AG10803 (cell line): Measurements from ENCODE around the gene IPMK.
A peak's percentile ranks its signal among the peaks of the same experiment; 100 is the strongest.

Experiments
- DNase-seq: peaks from one replicate; pipeline ENCODE4 v3.0.0; 2010; ENCODE audit warnings: low read depth
- H3K4me3 ChIP-seq: 2 replicates; pipeline ENCODE4 v1.5.1; 2011; ENCODE audit warnings: mild to moderate bottlenecking, low read length, control low read depth
- TF ChIP-seq, protein P1 (sequence below): conservative IDR thresholded peaks from 2 replicates; pipeline ENCODE4 v1.5.1; 2011; ENCODE audit warnings: mild to moderate bottlenecking, low read length, control low read depth, inconsistent platforms

IPMK gene

DNA sequence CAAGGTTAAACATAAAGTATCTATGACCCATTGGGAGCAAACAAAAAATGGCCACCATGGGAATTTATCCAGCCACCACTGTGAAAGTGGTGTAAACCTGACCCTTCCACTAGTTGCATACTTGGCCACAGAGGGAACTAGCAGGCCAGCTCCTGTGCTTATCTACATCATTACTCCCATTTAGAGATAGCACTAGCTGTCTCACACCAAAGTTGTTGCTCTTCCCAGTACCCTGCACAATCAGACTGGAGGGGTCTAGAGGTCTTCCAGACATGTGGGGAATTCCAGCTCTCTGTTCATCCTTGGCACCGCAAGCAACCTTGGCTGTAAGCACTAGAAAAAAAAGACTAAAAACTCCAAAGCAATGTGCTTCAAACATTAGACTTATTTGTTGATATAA lies 113.9 kb downstream of the IPMK start:
- H3K4me3 ChIP-seq, result no peak overlapping the region
- DNase-seq, result no peak
- TF ChIP-seq, protein P1, sequence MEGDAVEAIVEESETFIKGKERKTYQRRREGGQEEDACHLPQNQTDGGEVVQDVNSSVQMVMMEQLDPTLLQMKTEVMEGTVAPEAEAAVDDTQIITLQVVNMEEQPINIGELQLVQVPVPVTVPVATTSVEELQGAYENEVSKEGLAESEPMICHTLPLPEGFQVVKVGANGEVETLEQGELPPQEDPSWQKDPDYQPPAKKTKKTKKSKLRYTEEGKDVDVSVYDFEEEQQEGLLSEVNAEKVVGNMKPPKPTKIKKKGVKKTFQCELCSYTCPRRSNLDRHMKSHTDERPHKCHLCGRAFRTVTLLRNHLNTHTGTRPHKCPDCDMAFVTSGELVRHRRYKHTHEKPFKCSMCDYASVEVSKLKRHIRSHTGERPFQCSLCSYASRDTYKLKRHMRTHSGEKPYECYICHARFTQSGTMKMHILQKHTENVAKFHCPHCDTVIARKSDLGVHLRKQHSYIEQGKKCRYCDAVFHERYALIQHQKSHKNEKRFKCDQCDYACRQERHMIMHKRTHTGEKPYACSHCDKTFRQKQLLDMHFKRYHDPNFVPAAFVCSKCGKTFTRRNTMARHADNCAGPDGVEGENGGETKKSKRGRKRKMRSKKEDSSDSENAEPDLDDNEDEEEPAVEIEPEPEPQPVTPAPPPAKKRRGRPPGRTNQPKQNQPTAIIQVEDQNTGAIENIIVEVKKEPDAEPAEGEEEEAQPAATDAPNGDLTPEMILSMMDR, result no peak

DNA sequence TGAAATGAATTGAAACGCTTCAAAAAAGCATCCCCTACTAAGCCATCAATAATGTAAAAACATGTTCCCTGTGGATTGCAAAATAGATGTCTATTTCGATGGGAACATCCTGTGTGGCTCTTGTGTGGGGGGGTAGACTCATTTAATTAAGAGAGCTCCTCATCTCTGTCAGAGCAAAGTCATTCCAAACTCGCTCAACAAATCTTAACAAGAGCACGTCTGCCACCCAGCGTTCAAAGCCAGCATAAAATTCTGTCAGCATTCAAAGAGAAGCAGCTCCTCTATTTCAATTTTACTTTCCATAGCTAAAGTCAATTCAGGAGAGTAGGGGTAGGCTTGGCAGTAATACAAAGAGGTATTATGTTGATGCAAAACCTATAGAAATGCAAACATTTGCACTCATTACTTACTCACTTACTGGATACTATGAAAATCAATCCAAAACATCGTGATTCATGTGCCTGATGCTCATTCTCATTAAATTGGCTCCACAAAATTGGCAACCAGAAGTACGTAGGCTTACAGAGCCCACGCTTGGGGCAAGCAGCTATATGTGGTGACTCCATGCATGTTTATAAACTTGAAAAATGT lies 114.9 kb downstream of the IPMK start:
- no peak overlapping the region for H3K4me3 ChIP-seq
- DNase-seq, result peak; percentile 67
- TF ChIP-seq, protein P1, result peak; percentile 82

DNA sequence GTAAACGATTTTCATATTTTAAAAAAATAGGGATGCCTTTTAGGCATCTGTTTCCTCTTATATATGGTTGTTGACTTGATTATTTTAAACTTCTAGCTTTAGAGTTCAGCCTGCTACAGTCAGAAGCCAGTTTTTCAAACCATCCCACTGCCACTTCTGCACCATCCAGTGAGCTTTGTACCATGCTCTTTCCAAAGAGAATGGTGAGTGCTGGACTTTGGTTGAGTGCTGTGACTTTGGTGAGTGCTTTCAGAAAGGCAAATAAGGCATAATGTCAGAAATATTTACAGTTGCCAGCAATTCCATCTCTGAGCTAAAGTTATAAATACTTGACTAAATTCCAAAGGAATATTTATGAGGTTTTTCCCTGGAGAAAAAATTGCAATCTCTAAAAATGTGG lies 117.4 kb downstream of the IPMK start:
- no peak overlapping the region for H3K4me3 ChIP-seq
- TF ChIP-seq, protein P1, result no peak
- peak; percentile 7 for DNase-seq

DNA sequence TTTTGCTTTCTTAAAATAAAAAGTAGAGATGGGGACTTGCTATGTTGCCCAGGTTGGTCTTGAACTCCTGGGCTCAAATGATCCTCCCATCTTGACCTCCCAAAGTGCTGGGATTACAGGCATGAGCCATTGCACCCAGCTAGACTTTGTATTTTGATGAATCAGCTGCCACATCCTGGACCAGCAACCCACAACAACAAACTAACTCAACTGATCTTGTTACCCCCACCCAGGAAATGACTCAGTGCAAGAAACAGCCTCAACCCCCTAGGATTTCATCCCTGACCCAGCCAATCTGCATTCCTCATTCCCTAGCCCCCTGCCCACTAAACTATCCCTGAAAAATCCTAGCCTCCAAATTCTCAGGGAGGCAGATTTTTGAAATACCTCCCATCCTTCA lies 123.8 kb downstream of the IPMK start:
- TF ChIP-seq, protein P1, result no peak
- DNase-seq, result no peak
- no peak overlapping the region for H3K4me3 ChIP-seq
